ENCODE measurements around the gene ANKS6. TPM values are rescaled to one million over a fixed set of nuclear protein-coding genes. Genes with fewer than 3 reads are reported as not detected.

Gene ANKS6
- total RNA-seq, 2 donors from 2014 or later: 3.3 to 8.7 TPM

GRCh38 chr9:98720402-98720801 is 76.0 kb downstream of the ANKS6 start:
- Histone ChIP-seq H3K4me1 (no peaks in the 10 kb centered on the region), H3K27ac (no peak overlapping the region), H3K27me3 (no peaks in the 10 kb centered on the region), H3K36me3 (no peaks in the 10 kb centered on the region), H3K9me3 (peaks cover 0 to 5% of the 10 kb centered on the region in 2 donors), H3K4me3 (no peak overlapping the region)
- no peak for DNase-seq (ENCODE audit: low spot score)
- TF ChIP-seq CTCF (IDR thresholded peaks at IDR 0.05): no peak

- Histone ChIP-seq H3K36me3 (no peaks in the 10 kb centered on the region), H3K27ac (no peak overlapping the region), H3K27me3 (no peaks in the 10 kb centered on the region), H3K4me1 (no peaks in the 10 kb centered on the region), H3K4me3 (no peak overlapping the region), H3K9me3 (no peaks in the 10 kb centered on the region)
- TF ChIP-seq CTCF (IDR thresholded peaks at IDR 0.05): no peak
- no peak for DNase-seq (ENCODE audit: low spot score)
Observed at GRCh38 chr9:98719055-98719454, 77.3 kb downstream of the ANKS6 start.

- DNase-seq (ENCODE audit: low spot score): no peak
- Histone ChIP-seq H3K36me3 (no peaks in the 10 kb centered on the region), H3K27ac (no peak overlapping the region), H3K27me3 (peaks cover 0 to 6% of the 10 kb centered on the region in 2 donors), H3K4me1 (no peaks in the 10 kb centered on the region), H3K4me3 (no peak overlapping the region), H3K9me3 (no peaks in the 10 kb centered on the region)
- no peak for TF ChIP-seq CTCF (IDR thresholded peaks at IDR 0.05)
Observed at GRCh38 chr9:98714833-98715232, 81.5 kb downstream of the ANKS6 start.

- Histone ChIP-seq H3K9me3 (no peaks in the 10 kb centered on the region), H3K27ac (no peak overlapping the region), H3K4me1 (peaks cover 0 to 10% of the 10 kb centered on the region in 2 donors), H3K27me3 (peaks cover 0 to 15% of the 10 kb centered on the region in 2 donors), H3K36me3 (no peaks in the 10 kb centered on the region), H3K4me3 (no peak overlapping the region)
- DNase-seq (ENCODE audit: low spot score): no peak
- TF ChIP-seq CTCF (IDR thresholded peaks at IDR 0.05): no peak
Observed at GRCh38 chr9:98712987-98713386, 83.4 kb downstream of the ANKS6 start.

GRCh38 chr9:98709968-98710965 is 86.1 kb downstream of the ANKS6 start:
- peaks cover 0 to 19% of the 10 kb centered on the region in 2 donors for H3K27me3 ChIP-seq
- no peak for DNase-seq (ENCODE audit: low spot score)
- no peak overlapping the region for H3K27ac ChIP-seq
- no peak overlapping the region for H3K4me3 ChIP-seq
- TF ChIP-seq CTCF (IDR thresholded peaks at IDR 0.05): no peak
- peaks cover 0 to 24% of the 10 kb centered on the region in 2 donors for H3K4me1 ChIP-seq
- H3K9me3 ChIP-seq: no peaks in the 10 kb centered on the region
- H3K36me3 ChIP-seq: no peaks in the 10 kb centered on the region

All from right atrium auricular region (tissue), 2 donors.